ENCODE results near the gene DIS3L2.
"Not testable (repeated sequence)": the region's sequence is repeated elsewhere in the genome, so short reads cannot be mapped to it uniquely, and the experiment has no call there.

The DIS3L2 gene

DNA sequence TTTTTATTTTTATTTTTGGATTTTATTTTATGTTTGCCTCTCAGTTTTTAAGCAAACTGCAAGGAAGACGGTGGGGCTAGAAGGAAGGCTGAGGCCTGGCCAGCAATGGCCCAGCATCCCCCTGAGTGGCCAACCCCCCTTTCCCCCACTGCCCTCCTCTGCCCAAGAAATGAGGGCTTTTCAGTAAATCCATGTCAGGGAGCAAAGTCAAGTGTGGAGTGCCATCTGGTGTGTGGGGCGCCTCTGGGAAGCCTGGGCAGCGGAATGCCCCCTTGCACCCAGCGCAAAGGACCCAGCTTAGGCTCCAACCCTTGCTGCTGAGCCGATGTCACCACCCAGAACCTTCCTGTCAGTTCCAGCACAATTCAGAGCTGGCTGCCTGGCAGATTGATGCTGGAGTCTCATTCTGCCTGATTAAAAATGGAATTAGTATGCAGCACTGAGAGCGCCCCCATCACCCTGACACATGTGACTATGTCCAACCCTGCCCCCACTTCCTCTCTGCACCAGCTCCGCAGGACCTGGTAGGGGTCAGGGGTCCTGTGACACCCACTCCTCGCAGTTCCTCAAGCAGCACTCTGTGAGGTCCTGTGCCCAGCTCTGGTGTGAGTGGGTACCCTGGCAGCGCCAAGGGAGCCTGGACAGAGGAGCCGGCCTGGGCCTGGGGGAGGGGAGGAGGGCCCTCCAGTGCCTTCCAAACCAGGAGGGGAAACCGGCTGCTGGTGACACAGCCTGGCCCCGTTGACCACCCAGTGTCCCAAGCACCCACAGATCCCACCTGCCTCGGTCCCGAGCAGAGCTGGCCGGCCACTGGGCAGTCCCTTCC lies 407.8 kb downstream of the DIS3L2 start:
- no peak for DNase-seq (ENCODE audit: low read depth)

DNA sequence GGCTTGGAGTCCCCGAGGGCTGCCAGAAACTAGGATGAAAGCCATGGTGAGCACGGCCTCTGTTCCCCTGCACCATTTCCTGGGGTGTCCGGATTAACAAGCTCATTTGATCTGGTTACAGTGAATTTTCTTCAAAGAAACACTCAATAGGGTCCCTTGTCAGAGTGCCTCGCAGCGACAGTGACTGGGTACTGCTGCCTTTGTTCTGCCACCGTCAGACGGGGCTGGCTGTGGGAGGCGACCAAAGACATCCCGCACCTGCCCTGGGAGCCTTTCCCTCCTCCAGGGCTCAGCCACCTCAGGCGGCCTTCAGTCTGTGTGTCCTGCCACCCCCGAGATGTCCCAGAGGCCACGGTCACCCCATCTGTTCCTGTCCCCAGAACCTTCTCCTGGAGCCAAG lies 408.5 kb downstream of the DIS3L2 start:
- DNase-seq (ENCODE audit: low read depth): not testable (repeated sequence)

DNA sequence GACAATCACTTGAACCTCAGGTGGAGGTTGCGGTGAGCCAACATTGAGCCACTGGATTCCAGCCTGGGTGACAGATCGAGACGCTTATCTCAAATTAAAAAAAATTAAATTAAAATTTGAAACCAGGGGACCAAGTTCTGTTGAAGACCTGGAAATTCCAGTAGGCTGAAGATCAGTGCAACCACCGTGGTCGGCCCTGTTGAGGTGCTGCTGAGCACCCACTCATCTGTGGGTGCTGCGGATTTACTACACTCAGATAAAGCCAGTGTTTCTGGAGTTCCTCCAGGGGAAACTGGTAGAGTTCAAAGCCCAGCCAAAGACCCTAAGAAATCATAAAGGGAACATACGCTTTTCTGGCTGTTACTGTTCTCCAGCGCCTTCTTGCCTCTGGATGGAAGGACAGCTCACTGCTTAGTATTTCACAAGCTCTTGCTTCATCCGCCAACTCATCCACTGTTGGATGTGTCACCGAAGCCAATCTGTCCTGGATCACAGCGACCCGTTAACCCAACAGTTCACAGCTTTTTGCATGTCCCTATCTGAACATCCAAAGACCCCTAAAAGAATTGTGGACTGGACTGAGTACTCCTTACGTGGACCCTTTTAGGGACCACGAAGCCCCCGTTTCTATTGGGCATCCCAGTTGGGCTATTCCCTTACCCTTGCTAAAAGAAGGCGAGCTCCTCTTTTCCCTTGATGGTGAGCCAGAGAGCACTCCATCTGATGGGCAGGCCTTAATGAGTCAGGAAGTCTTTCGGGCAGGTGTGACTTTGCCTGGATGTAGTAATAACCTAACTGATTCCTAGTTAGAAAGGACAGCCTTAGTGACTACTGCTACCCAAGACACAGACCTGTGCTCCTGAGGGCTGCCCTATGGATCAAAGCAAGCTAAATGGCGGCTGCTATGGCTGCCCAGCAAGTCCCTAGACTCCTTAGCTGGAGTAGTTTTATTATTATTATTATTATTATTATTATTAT lies 411.0 kb downstream of the DIS3L2 start:
- DNase-seq (ENCODE audit: low read depth): peak; percentile 84

DNA sequence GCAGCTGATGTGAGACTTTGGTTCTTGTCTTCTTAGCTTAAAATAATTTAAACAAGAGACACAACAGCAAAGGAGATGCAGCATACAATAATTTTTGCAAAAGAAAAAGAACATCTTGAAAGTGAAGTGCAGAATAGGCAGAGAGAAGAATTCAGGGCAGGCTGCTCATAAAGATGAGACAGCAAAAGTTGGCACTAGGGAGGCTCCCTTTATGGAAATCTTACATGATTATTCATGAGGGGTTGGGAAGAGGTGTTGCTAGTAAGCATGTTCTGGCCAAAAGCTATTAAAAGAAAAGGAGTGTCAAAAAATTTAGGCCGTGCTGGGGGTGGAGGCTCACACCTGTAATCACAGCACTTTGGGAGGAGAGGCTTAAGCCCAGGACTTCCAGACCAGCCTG lies 412.8 kb downstream of the DIS3L2 start:
- DNase-seq (ENCODE audit: low read depth): no peak

DNA sequence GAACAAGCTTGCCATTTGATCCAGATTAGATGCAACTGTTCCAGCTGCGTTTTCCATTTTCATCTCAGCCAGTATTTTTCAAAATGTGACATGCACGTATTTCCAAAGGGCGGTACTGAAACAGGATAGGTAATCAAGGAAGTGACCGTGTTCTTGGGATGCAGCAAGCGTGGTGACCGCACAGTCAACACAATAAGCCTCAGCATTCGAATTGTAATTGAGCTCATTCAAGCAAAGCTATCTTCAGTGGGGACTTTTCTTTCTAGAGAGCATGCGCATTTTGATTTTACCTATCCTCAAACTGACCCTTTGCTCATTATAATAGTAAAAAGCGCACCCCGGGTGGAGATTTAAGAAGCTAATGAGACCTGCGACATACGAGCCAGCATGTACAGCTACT lies 413.7 kb downstream of the DIS3L2 start:
- no peak for DNase-seq (ENCODE audit: low read depth)

DNA sequence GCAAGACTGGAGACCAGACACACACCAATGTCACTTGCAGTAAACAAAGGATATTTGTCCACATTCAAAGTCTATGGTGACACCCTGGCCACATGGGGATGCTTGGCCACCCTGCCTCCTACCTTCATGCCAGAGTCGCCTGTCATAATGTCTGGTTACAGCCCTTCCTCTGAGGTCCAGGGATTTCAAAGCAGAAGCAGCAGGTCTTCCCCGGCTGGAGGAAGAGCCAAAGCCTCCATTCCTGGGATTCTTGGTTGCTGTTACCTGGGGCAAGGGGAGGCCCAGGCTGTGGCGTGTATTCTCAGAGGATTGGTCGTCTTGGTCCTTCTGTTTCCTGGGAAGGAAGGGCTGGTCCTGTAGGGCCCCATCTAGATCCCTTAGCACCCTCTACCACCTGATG lies 414.7 kb downstream of the DIS3L2 start:
- DNase-seq (ENCODE audit: low read depth): no peak

DNA sequence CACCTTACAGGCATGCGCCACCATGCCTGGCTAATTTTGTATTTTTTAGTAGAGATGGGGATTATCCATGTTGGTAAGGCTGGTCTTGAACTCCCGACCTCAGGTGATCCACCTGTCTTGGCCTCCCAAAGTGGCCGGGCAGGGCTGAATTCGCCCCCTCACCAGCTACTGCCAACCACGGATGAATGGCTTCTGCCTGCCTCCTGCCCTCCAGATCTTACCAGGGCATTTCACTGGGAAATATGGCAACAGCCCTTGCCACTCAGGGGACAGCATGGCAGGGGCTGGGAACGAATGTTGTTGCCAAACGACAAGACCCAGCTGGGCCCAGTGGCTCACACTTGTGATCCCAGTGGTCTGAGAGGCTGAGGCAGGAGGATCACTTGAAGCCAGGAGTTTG lies 415.2 kb downstream of the DIS3L2 start:
- DNase-seq (ENCODE audit: low read depth): no peak

DNA sequence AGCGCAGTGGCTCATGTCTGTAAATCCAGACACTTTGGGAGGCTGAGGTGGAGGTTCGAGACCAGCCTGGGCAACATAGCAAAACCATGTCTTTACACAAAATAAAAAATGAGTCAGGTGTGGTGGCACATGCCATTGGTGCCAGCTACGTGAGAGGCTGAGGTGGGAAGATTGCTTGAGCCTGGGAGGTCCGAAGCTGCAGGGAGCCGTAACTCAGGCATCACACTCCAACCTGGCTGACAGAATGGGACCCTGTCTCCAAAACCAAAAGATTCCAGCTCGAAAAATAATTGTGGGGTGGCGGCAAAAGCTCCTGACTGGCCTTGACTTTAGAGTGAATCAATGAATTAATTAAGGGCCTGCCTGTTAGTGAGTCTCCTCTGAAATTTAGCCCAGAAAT lies 415.8 kb downstream of the DIS3L2 start:
- no peak for DNase-seq (ENCODE audit: low read depth)

DNA sequence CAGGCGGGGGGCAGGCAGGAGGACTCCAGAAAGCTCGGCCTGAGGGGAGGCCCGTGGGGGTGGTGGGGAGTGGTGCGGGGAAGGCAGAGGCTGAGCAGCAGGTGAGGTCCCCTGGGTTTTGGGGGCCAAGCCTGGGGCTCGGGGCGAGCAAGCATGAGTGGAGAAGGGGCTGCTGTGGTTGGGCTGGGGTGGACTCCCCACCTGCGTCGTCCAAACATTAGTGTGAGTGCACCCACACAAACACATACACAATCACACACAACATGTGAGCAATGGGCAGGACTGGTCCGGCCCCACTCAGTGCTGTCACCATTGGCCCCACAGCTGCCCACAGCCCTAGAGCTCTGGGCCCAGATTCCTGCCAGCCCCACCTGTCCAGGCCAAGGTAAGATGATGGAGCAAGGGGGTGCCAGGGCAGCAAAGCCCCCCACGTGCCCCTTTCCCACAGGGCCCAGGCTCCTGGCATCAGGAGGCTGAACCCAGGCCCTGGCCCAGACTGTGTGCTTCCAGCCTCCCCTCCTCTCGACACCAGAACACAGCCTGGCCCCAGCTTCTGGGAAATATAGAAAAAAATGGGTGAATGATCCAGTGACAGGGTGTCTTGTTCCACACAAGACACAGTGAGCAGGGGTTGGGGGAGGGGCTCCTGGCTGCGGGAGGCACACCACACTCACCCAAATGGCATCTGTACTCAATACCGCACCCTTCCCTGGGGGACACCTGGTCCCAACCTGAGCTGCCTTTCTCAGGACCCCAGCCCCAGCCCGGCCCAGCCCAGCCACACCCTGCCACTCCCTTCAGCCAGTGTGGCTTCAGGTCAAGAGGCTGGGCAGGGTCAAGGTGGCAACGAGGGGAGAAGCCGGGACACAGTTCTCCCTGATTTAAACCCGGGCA lies 416.6 kb downstream of the DIS3L2 start:
- no peak for DNase-seq (ENCODE audit: low read depth)

DNA sequence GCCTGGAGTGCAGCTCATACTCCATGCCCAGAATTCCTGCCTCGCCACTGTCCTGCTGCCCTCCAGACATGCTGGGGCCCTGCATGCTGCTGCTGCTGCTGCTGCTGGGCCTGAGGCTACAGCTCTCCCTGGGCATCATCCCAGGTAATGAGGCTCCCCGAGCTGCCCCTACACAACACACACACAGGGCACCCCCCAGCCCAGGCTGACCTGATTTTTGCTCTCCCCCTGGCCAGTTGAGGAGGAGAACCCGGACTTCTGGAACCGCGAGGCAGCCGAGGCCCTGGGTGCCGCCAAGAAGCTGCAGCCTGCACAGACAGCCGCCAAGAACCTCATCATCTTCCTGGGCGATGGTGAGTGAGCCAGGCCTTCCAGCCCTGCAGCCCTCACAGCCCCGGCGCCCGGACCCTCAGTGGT lies 417.2 kb downstream of the DIS3L2 start, which contains the start of gene ALPP:
Gene ALPP, plus strand, starts transcription at position 17 of the 417 bp plus-strand sequence. Its CDS starts 52 bp downstream, at position 69.
- not testable (repeated sequence) for DNase-seq (ENCODE audit: low read depth)

DNA sequence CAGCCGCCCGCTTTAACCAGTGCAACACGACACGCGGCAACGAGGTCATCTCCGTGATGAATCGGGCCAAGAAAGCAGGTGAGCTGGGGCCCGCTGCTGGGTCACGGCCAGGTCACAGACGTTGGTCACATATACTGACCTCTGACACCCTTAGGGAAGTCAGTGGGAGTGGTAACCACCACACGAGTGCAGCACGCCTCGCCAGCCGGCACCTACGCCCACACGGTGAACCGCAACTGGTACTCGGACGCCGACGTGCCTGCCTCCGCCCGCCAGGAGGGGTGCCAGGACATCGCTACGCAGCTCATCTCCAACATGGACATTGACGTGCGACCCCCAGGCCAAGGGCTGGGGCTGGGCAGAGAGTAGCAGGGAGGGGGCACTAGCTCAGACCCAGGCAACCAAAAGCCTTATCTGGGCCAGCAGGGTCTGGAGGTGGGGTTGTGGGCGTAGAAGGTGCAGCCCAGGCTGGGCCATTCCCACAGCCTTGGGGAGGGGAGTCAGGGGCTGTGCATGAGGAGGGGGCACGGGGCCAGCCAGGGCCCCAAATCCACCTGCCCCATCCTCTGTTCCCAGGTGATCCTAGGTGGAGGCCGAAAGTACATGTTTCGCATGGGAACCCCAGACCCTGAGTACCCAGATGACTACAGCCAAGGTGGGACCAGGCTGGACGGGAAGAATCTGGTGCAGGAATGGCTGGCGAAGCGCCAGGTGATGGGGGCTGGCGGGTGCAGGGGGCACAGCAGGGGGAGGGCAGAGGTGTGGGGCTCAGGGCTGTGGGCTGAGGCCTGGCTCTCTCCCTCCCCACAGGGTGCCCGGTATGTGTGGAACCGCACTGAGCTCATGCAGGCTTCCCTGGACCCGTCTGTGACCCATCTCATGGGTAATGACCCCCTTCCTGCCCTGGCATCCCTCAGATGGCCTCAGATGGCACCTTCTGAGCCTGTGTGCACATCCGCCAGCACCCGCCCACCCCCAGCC lies 418.4 kb downstream of the DIS3L2 start:
- DNase-seq (ENCODE audit: low read depth): not testable (repeated sequence)

DNA sequence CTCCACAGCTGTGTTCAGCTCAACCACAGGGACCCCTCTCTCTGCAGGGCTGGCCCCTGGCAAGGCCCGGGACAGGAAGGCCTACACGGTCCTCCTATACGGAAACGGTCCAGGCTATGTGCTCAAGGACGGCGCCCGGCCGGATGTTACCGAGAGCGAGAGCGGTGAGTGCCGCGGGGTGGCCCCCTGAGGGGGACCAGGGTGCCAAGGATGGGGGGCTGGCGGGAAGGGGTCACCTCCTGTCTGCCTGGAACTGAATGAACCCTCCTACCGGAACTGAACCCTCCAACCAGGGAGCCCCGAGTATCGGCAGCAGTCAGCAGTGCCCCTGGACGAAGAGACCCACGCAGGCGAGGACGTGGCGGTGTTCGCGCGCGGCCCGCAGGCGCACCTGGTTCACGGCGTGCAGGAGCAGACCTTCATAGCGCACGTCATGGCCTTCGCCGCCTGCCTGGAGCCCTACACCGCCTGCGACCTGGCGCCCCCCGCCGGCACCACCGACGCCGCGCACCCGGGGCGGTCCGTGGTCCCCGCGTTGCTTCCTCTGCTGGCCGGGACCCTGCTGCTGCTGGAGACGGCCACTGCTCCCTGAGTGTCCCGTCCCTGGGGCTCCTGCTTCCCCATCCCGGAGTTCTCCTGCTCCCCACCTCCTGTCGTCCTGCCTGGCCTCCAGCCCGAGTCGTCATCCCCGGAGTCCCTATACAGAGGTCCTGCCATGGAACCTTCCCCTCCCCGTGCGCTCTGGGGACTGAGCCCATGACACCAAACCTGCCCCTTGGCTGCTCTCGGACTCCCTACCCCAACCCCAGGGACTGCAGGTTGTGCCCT lies 419.9 kb downstream of the DIS3L2 start:
- DNase-seq (ENCODE audit: low read depth): not testable (repeated sequence)

DNA sequence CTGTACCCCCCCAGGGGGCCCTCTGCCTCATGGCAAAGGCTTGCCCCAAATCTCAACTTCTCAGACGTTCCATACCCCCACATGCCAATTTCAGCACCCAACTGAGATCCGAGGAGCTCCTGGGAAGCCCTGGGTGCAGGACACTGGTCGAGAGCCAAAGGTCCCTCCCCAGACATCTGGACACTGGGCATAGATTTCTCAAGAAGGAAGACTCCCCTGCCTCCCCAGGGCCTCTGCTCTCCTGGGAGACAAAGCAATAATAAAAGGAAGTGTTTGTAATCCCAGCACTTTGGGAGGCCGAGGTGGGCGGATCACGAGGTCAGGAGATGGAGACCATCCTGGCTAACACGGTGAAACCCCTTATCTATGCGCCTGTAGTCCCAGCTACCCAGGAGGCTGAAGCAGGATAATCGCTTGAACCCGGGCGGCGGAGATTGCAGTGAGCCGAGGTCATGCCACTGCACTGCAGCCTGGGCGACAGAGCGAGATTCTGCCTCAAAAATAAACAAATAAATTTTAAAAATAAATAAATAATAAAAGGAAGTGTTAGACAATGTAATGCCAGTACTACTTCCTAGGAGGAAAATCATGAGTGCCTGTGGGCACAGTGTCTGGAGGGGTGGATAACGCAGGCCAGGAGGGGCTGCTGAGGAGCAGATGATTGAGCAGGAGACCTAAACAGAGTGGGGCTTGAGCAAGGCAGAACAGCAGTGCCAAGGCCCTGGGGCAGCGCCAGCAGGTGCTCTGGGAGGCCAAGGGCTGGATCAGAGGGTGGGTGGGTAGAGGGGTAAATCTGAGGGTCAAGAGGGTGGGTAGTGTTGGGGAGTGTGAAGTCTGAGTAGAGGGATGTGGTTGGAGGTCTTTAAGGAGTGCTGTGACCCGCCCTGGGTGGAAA lies 421.1 kb downstream of the DIS3L2 start:
- no peak for DNase-seq (ENCODE audit: low read depth)

DNA sequence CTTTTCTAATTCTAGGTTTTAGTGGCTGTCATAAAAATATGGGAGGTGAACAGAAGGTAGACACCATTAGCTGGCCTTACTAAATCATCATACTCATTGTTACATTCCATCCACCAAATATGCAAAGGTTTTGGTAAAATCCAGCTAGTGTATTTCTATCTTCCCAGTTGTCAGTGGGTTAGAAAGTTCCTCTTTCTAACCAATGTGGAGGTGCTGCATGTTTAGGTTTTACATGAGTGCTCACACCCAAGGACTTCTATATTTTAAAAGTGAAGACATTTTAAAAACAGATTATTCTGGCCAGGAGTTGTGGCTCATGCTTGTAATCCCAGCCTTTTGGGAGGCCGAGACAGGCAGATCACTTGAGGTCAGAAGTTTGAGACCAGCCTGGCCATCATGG lies 423.0 kb downstream of the DIS3L2 start:
- DNase-seq (ENCODE audit: low read depth): no peak

DNA sequence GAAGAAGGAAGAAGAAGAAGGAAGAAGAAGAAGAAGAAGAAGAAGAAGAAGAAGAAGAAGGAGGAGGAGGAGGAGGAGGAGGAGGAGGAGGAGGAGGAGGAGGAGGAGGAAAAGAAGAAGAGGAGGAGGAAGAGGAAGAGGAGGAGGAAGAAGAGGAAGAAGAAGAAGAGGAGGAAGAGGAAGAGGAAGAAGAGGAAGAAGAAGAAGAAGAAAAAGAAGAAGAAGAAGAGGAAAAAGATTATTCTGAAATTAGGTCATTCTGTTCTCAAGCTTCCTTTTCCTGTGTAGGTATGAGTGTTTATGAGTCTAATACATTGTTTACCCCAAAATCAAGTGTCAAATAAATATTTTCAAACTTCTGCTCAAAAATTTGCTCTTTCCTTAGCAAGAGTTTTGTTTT lies 423.5 kb downstream of the DIS3L2 start:
- DNase-seq (ENCODE audit: low read depth): not testable (repeated sequence)

DNA sequence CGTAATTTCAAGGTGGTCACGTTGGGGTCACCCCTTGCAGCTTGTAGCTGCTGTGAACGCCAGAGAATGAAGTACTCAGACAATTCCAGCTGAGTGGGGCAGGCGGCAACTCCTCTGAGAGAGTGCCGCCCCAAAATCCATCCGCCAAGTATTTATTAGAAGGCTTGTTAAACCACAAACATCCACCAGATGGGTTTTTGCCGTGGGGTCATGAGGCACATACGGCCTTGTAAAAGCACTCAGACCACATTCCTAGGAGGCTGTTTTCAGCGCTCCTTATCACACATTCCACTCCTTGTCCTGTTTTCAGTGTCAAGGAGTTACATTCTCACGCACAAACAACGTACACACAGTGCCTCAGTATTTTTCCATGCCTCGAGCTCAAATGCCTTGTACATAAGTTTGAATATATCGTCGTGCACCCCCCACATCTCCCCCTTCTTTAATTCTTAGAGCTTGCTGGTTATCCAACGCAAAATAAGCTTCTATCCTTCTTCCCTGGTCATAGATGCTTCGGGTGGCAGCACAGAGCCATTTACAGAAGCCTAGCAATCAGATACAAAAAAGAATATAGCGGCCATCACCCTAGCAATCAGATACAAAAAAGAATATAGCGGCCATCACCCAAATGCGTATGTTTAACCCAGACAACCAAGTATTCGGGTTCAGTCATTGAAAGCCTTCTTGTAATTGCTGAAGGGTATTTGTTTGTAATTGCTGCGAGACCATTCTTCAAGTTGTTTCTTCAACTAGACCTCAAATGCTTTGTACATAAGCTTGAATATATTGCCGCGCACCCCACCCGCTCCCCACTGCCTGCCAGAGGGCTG lies 424.4 kb downstream of the DIS3L2 start:
- peak; percentile 75 for DNase-seq (ENCODE audit: low read depth)

DNA sequence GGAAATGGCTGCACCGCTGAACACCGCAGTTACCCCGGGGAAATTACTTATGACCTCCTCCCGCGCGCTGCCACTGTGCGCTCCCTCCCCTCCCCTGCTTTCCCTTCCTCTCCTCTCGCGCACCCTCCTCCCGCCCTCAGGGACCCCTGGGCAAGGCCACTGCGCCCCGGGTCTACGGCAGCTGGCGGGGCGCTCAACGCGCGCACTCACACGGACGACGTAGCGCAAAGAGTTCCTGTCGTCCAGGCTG lies 424.9 kb downstream of the DIS3L2 start:
- DNase-seq (ENCODE audit: low read depth): no peak
